Stimulated activated naive CD4-positive, alpha-beta T cell treated with Interleukin-2 at 50 U/mL for 16 hours (primary cell): ENCODE measurements around the gene LIPC.
"Not testable (repeated sequence)": the region's sequence is repeated elsewhere in the genome, so short reads cannot be mapped to it uniquely, and the experiment has no call there.

Experiments used
- DNase-seq: peaks from one replicate; lab custom pipeline; 2025; lab: John Stamatoyannopoulos, UW

The LIPC gene

DNA sequence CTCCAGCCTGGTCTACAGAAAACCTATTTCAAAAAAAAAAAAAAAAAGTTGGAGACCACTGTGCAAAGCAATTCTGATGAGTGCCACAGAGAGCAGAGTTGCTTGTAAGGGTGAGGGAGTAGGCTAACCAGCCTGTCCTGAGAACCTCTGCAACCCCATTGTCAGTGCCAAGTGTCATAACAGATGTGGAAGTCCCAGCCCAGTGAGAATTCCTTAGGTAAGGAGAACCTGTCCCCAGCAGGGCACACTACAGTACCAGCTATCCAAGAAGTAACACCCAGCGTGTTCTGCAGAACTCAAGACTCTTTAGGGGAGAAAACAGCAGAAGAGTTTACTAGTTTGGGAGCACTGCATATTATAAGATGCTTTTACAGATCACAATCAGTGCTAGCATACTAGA is 156.3 kb downstream of the LIPC start:
- no peak for DNase-seq

DNA sequence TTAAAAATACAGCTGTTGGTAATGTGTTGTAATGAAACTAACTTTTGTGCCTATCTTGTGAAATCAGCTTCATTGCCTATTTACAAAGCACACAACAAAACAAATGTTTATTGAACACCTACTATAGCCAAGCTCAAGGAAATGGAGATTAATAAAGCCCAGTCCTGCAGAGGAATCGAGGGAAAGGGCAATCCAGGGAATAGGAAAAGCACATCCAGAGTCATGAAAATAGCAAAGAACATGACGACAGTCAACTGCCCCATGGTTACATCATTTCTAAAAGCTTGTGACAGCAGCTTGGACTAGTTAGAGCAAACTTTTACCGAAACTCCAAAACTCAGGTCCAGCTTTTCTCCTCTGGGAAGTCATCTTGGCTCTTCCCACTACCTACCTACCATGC is 157.3 kb downstream of the LIPC start:
- no peak for DNase-seq

DNA sequence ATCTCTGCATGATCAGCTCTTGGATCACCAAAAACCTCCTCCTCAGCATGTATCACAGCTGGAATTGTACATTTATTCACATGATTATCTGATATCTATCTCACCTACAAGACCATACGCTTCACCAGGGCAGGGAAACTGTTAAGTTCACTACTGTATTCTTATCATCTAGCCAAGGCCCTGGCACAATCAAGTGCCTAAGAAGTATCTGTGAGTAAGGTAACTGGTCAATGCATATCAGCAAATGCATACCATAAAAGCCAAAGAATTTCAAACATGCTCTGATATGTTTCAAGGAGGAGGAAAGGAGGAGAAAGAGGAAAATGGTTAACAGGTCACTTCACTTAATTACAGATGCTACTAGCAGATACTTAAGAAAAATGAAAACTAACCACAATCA is 158.4 kb downstream of the LIPC start:
- DNase-seq: no peak

DNA sequence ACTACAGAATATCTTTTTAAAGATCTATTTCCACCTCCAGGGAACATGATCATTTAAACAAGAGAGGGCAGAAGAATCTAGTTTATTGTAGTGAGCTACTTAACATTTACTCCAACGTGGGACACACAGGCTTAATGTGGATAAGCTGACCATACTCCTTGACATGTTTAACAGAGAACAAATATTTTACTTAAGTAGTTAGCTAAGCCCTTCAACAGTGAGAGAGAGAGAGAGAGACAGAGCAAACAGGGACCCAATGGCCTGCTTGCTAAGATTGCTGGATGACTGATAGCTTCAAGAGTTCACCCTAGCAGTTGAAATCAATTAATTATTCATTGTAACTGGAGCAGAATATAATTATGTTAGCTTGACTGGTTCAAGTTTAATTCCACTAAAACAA is 159.1 kb downstream of the LIPC start:
- DNase-seq: no peak

DNA sequence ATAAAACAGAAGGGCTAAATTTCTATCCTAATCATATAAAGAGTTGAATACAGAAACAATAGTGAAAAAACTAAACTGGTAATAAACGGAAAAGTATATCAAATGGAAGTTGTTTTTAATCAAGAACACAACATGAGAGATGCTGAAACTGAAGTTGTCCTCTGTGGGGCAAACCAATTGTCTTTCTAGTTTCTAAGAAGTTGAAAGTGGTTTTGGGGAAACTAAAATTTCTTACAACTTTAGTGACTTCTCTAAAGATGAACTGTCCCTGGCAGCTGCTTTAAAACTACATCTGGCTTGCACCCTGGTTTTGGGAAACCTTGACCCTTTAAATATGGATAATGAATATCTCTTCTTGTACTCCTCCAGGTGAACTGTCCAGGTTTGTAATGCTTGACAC is 162.1 kb downstream of the LIPC start:
- no peak for DNase-seq

DNA sequence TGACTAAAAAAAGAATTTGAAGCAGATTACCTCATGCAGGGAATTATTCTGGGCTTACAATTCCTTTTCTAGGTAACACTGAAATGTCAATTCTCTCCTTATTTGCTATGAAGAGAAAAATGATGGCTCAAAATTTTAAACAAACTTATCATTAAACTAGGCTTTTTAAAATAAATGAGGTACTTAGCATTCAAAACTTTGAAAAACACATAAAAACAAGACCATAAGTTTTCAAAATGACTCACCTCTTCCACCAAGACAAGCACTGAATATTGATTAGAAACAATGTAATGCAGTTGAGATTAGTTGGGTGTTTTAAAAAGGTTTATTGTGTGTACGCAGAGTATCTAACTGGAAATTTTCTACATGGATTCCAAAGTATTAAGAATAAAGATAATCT is 163.1 kb downstream of the LIPC start:
- DNase-seq: no peak

DNA sequence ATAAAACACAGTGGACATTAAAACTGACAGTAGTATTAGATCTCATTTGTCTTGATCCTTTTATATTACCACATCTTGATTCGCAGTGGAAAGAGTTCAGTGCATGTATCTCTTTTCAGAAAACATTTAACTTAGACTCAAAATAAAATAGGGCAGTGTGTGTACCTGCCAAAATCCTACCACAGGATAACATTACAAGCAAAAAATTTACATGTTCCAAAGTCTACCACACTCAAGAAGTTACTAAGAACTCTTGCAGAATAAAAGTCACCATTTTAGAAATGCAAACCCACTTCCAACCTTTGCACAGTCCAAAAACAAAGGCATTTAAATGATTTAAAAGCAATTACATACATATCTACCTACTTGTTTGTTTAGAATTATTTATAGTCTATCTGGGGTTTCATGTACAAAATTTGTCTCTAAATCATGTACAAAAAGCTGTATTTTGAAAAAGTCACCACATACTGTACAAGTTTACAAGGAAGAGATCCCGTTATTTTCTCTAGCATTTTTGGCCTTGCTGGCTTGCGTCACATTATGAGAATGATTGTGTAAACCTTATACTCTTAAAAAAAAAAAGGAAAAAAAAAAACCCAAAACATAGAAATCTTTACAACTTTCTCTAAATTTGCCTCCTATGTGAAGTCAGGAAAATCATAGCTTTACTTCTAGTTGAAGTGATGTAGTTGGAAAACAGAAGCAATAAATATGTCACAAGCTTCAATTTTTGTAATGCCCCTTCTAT is 163.9 kb downstream of the LIPC start:
- DNase-seq: no peak

DNA sequence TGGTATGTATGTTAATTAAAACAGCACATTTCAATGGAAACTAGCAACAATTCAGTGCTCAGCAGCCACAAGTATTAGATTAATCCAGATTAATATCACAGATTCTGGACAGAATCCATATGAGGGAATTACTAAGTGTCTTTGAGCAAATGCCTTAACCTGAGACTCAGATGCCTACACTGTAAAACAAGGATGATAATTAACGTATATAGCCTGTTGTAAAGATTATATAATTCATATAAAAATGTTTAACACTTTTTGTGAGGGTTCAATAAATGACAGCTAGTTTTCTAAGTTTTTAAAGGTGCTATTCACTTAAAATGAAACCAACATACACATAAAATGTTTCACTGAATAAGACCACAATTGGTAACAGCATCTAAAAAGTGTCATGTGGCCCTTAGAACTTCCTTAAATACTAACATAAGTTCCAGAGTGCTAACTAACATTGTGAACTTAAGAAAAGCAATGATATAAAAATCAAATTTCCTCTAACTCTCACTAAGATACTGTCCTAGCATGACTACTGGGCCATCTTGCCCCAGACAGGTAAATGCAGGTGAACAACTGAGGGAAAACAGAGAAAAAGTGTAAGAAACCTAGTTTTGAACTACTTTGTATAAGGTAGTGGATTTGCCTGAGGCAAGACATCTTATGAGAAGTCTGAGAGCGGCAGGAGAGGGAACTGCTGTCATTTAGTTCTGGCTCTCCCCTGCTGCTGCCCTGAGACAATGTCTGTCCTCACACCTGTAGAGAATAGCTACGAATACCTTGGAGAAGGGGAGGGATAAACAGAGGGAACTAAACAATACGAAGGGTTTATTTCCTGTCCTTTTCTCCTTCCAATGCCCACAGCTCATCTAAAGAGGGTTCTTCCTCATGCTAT is 166.4 kb downstream of the LIPC start:
- DNase-seq: no peak

DNA sequence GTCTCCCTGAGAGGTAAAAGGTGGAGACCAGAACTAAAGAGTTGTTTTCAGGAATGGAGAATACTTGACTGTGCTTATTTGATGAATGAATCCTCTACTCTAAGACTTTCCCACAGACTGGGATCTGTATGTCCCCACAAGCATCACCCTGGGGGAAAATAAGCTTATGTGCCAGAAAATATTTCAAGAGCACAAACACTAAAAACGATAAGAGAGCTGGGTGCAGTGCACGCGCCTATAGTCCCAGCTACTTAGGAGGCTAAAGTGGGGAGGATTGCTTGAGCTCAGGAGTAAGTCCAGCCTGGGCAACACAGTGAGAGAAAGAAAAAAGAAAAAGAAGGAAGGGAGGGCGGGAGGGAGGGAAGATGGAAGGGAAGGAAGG is 167.0 kb downstream of the LIPC start:
- DNase-seq: no peak

DNA sequence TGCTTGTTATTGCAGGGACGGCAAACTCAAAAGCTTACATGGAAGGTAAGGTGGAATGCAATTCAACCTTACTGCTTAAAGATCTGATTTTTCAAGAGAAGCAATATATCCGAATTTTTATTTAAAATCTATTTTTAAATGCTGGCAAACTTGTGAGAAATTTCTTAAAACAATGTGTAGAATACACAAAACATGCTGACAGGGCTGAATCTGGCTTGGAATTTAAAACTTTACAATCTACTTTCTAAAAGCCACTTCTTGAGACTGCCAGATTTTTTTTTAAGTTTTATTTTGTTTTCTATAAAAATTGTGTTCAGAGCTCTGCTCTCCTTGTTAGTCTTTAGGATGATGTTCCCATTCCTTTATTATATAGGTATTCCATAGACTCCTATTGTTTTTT is 171.0 kb downstream of the LIPC start:
- no peak for DNase-seq

DNA sequence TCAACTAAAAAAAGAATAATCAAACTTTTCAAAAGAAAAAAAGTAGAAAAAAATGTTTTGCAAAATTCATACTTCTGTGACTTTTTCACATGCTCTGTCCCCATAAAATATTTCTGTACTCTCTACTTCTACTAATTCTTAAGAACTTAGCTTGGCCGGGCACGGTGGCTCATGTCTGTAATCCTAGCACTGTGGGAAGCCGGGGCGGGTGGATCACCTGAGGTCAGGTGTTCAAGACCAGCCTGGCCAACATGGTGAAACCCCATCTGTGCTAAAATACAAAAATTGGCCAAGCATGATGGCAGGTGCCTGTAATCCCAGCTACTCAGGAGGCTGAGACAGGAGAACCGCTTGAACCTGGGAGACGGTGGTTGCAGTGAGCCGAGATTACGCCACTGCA is 172.1 kb downstream of the LIPC start:
- DNase-seq: not testable (repeated sequence)

DNA sequence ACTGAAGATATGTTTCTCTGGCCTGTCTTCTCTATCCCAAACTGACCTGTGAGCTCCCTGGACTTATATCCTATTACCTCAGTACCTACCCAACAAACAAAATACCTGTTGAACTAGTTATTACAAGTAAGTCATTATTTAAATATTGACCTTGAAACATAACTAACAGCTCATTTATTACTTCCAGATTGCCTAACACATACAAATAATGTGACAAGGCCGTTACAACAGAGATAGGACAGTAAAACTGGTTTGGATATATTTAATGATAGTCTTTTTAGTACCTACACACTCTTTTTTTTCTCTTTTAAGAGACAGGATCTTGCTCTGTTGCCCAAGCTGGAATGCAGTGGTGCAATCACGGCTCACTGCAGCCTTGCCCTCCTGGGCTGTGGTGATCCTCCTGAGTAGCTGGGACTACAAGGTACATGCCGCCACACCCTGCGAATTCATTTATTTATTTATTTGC is 172.7 kb downstream of the LIPC start:
- DNase-seq: no peak

DNA sequence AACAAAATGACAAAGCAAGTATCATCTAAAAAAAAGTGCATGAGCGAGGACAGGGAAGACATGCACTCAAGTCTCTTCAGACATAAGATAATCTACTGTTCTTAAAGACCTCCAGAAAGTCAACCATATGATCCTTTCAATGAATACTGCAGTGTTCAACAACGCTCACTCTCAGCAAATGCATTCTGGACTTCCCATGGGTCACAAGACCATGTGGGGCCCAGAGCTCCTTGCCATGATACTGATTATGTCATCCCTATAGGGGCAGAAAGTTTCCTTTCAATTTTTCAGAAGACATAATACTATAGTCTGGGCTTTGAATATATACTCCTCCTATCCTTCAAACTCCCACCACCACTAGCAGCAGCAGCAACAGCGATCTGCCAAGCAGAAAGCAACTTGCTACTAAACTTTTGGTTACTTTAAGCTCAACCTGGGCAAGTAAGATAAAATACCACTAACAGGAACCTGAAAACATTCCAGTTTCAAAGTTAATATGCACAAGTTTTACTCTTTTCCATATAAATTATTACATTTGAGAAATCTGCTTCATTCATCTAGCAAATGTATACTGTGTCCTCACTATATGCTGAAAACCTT is 174.2 kb downstream of the LIPC start:
- DNase-seq: no peak

DNA sequence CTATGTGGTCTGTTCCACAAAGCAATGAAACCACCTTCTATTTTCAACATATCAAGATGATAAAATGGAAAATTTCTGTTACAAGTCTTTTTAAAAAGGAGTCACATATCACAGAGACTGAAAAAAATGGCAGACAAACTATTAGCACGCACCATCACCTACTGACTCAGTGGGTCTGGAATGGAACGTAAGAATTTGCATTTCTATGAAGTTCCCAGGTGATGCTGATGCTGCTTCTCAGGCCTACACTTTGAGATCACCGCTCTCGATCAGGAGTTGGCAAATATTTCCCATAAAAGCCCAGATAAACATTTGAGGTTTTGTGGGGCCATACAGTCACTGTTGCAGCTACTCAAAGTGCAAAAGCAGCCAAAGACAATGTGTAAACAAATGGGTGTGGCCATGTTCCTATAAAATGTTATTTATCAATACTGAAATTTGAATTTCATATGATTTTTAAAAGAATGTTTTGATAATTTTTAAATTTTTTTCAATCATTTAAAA is 174.8 kb downstream of the LIPC start:
- no peak for DNase-seq

DNA sequence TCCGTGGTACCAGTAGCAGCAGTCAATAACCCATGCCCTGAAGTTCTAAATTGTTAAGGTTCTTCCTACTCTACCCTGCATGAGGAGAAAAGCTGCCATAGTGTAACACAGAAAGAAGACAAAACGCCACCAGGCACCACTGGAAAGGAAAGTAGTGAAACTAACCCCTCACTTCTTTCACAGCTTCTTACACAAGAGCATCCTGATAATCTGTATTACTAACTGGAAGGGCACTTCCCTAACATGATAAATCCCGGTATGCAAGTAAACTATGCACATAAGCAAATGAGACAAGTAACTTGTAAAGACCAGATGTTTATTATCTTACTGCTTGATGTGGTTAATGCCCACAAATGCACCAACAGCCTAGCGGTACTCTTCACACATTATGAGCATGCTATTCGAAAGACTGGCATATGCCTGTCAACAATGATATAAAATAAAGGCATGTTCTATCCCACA is 176.4 kb downstream of the LIPC start:
- no peak for DNase-seq

DNA sequence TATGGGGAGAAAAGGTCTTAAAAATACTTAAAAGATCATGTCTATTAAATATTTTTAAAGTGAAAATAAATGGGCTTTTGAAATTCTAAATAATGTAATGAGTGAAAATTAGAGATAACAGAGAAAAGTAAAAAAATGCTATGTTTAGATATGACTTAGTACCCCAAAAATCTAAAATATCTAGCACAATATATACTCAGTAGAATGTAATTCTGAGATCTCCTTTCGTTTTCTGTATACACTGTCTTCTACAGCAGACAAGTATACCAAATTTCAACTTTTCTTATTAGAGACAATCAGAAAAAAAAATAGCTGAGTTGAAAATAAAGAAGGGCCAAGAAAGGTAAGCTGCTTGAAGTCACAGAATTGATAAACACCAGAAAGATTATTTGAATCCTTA is 176.9 kb downstream of the LIPC start:
- no peak for DNase-seq

DNA sequence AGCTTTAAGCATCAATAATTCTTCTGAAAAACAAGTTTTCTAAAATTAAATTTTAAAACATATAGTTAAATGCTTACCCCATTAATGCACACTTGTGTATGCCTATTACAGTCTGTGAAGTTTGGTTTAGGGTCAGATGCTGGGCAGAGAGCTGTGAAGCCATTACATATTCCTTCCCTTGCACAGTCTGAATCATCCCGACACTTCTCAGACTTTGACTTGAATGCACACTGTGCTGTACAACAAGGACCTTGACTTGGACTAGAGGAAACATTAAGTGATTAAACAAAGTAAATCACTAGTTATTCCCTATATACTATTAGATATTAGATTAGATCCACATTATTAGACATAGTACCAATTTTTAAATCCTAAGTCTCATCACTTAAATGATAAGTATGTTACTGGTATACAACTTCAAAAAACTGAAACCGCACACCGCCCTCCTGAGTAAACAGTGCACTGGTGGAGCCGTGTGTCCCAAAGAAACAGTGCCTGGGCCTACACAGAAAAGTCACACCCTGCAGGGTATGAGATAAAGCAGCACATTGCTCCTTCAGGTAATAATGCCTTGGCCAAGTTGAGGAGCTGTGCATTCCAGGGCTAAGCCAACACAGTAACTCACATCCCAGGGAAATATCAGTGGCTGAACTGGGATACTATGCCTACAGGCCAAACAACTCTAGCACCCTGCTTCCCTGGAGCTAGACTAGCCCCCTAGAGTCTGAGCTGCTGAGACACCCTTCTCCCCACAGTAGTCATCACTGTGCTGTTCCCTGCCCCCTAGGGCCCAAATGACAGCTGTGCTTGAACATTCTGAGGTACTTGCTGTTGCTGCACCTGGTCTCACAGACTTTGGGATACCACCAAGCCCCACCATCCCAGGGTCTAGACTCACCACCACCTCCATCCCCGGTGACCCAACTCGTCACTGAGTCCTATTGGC is 180.2 kb downstream of the LIPC start:
- DNase-seq: no peak

DNA sequence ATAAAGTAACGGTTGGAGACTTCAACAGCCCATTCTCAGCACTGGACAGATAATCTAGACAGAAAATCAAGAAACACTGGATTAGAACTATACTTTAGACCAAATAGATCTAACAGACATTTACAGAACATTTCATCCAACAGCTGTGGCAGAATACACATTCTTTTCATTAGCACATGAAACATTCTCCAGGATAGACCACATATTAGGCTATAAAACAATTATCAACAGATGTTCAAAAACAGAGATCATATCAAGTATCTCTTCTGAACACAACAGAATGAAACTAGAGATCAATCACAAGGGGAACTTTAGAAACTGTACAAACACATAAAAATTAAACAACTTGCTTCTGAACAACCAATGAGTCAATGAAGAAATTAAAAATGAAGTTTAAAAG is 184.4 kb downstream of the LIPC start:
- no peak for DNase-seq
